Thymus (tissue), 11 donors: Measurements from ENCODE around the gene CLN5. TPM values are rescaled to one million over a fixed set of nuclear protein-coding genes. Genes with fewer than 3 reads are reported as not detected.
"Not testable (repeated sequence)": the region's sequence is repeated elsewhere in the genome, so short reads cannot be mapped to it uniquely, and the experiment has no call there.

Experiments used
- DNase-seq, 9 donors: peaks; one replicate each; pipeline ENCODE4 v3.0.0-alpha.2; 2013; ENCODE audit warnings: low spot score in 9 of 9, low read depth in 6 of 9, missing footprints in 1 of 9
- H3K27ac ChIP-seq, 2 donors: one replicate each; pipeline ENCODE4 v1.5.1; 2013; ENCODE audit warnings: control low read depth in 1 of 2, low read depth in 1 of 2, low read length in 1 of 2, mild to moderate bottlenecking in 1 of 2, moderate library complexity in 1 of 2
- H3K27me3 ChIP-seq, 2 donors: one replicate each; pipeline ENCODE4 v1.5.1; 2013; ENCODE audit warnings: low read length in 1 of 2; ENCODE audit not compliant: control insufficient read depth in 2 of 2, insufficient read depth in 1 of 2
- H3K36me3 ChIP-seq, 2 donors: one replicate each; pipeline ENCODE4 v1.5.1; 2013; ENCODE audit warnings: low read length in 1 of 2, mild to moderate bottlenecking in 1 of 2, moderate library complexity in 1 of 2; ENCODE audit not compliant: control insufficient read depth in 2 of 2, insufficient read depth in 2 of 2
- H3K4me1 ChIP-seq, 2 donors: one replicate each; pipeline ENCODE4 v1.5.1; 2013; ENCODE audit warnings: low read length in 2 of 2; ENCODE audit not compliant: control insufficient read depth in 2 of 2, insufficient read depth in 2 of 2
- H3K4me3 ChIP-seq, 2 donors: one replicate each; pipeline ENCODE4 v1.5.1; 2013; ENCODE audit warnings: low read length in 2 of 2, control low read depth in 1 of 2, mild to moderate bottlenecking in 1 of 2
- H3K9me3 ChIP-seq, 2 donors: one replicate each; pipeline ENCODE4 v1.5.1; 2013; ENCODE audit warnings: low read length in 1 of 2, mild to moderate bottlenecking in 1 of 2; ENCODE audit not compliant: control insufficient read depth in 2 of 2, insufficient read depth in 1 of 2
- WGBS: extraction: QIAGEN DNeasy Blood & Tissue Kit; methylation state at CpG from one replicate; pipeline ENCODE4 v1.1.7; 2013; 5-methylcytosine and 5-hydroxymethylcytosine counted together
- polyA plus RNA-seq: library from polyadenylated mRNA; stranded (reverse); fragments of 200-250 nt; gene quantifications from one replicate; pipeline ENCODE4 v1.2.3, GENCODE V29; 2013
- total RNA-seq: library from RNA; stranded (reverse); fragments of 120-200 nt; gene quantifications from one replicate; pipeline ENCODE4 v1.2.4, GENCODE V29; 2013
- donor health status: healthy.

Gene CLN5
- total and polyA plus RNA-seq, 2 donors: 29.1 to 30.6 TPM

DNA sequence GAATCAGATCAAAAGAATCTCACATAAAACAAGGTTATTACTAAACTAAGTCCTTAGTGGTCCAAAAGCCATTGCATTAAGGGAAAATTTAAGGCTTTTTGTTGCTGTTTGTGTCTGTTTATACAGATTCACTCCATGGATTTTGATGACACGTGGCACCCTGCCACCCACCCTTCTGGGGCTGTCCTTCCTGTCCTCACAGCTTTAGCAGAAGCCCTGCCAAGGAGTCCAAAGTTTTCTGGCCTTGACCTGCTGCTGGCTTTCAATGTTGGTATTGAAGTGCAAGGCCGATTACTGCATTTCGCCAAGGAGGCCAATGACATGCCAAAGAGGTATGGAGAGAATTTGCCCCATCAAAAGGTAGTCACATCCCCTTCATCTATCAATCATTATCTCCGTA lies 36.7 kb upstream of the CLN5 start:
- no peak overlapping the region for H3K27ac ChIP-seq
- WGBS: 93% methylated on average over 4 of the region's 4 CpGs
- DNase-seq: no peak

DNA sequence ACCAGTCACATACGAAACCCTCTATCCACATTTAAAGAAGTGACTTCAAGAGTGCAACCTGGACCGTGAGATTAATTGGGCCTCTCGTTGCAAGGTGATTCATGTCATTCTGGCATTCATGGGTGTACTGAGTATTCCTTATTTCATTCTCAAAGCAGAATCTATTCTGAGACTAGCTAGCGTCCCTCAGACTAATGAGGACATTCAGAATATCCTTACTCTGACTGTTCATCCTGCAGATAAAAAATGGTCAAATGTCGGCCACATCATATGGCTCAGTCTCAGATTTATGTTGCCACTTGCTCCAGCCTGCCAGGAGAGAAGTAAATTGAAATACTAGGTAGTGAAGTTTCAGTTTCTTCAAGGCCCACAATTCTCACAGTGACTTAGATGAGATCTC lies 36.2 kb upstream of the CLN5 start:
- H3K27me3 ChIP-seq: no peaks in the 10 kb centered on the region
- no peak overlapping the region for H3K27ac ChIP-seq
- H3K36me3 ChIP-seq: no peaks in the 10 kb centered on the region
- DNase-seq: no peak
- H3K9me3 ChIP-seq: peaks cover 0 to 10% of the 10 kb centered on the region in 2 donors
- no peaks in the 10 kb centered on the region for H3K4me1 ChIP-seq
- 94% methylated on average over 5 of the region's 5 CpGs for WGBS
- H3K4me3 ChIP-seq: no peak overlapping the region

More for the DNA sequence above, 36.7 kb upstream of the CLN5 start:
- H3K36me3 ChIP-seq: no peaks in the 10 kb centered on the region
- H3K4me1 ChIP-seq: no peaks in the 10 kb centered on the region
- H3K27me3 ChIP-seq: no peaks in the 10 kb centered on the region
- peaks cover 0 to 10% of the 10 kb centered on the region in 2 donors for H3K9me3 ChIP-seq
- no peak overlapping the region for H3K4me3 ChIP-seq

DNA sequence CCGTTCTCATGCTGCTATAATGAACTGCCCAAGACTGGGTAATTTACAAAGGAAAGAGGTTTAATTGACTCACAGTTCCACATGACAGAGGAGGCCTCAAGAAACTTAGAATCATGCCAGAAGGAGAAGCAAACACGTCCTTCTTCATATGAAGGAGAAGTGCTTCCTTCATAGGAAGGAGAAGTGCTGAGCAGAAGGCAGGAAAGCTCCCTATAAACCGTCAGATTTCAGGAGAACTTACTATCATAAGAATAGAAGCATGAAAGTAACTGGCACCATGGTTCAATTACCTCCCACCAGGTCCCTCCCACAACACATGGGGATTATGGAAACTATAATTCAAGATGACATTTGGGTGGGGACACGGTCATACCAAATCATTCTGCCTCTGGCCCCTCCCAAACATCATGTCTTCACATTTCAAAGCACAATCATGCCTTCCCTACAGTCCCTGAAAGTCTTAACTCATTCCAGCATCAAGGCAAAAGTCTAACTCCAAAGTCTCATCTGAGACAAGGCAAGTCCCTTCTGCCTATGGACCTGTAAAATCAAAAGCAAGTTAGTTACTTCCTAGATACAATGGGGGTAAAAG lies 32.9 kb upstream of the CLN5 start:
- peaks cover 0 to 10% of the 10 kb centered on the region in 2 donors for H3K9me3 ChIP-seq
- H3K27ac ChIP-seq: no peak overlapping the region
- no peak overlapping the region for H3K4me3 ChIP-seq
- H3K27me3 ChIP-seq: no peaks in the 10 kb centered on the region
- DNase-seq: no peak
- 89% methylated on average over 4 of the region's 4 CpGs for WGBS
- no peaks in the 10 kb centered on the region for H3K36me3 ChIP-seq
- no peaks in the 10 kb centered on the region for H3K4me1 ChIP-seq

DNA sequence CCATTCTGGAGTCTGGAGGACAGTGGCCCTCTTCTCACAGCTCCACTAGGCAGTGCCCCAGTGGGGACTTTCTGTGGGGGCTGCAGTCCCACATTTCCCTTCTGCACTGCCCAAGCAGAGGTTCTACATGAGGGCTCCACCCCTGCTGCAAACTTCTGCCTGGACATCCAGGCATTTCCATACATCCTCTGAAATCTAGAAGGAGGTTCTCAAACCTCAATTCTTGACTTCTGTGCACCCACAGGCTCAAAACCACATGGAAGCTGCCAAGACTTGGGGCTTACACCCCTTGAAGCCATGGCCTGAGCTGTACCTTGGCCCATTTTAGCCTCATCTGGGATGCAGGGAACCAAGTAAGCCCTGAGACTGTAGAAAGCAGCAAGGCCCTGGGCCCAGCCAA lies 32.1 kb upstream of the CLN5 start:
- not testable (repeated sequence) for H3K4me3 ChIP-seq, H3K36me3 ChIP-seq, H3K27me3 ChIP-seq, H3K27ac ChIP-seq, H3K4me1 ChIP-seq, DNase-seq
- H3K9me3 ChIP-seq: peaks cover 0 to 10% of the 10 kb centered on the region in 2 donors

DNA sequence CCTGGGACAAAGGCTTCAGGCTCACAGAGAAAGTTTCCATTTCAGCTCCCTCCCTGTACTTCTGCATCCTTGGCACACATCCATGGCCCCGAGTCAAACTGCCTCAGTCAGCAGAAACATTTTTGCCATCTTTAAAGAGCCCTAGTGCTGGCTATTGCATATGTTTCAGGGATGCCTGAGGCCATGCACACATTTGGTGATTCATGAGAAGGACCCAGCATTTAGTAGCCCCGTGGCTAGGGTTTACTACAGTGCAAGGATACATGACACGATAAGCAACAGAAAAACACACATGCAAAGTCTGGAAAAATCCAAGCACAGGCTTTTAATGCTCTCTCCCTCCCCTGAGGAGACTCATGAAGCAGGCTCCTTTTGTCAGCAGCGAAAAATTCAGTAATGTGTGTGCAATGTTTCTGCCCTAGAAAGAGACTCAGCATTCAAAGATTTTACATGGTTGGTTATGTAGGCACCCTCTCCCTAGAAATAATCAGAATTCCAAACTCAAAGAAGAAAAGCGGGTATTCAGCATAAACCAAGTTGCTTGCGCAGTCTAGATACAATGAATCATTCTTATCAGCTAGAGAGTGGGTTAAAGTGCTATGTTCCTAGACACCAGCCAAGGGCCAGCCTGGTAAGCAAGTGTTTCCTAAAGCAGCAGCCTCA lies 26.0 kb upstream of the CLN5 start:
- no peak overlapping the region for H3K27ac ChIP-seq
- peak in 1 of 9 donors; percentile 22 for DNase-seq
- 76% methylated on average over 6 of the region's 6 CpGs for WGBS
- H3K4me3 ChIP-seq: no peak overlapping the region
- H3K9me3 ChIP-seq: no peaks in the 10 kb centered on the region
- H3K27me3 ChIP-seq: no peaks in the 10 kb centered on the region
- no peaks in the 10 kb centered on the region for H3K36me3 ChIP-seq
- peaks cover 0 to 2% of the 10 kb centered on the region in 2 donors for H3K4me1 ChIP-seq

DNA sequence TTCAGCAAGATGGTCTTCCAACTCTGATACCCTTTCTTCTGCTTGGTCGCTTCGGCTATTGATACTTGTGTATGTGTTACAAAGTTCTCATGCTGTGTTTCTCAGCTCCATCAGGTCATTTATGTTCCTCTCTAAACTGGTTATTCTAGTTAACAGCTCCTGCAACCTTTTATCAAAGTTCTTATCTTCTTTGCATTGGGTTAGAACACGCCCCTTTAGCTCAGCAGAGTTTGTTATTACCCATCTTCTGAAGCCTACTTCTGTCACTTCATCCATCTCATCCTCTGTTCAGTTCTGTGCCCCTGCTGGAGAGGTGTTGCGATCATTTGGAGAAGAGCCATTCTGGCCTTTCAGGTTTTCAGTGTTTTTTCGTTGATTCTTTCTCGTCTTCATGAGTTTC lies 24.9 kb upstream of the CLN5 start:
- H3K36me3 ChIP-seq: no peaks in the 10 kb centered on the region
- DNase-seq: no peak
- H3K4me3 ChIP-seq: no peak overlapping the region
- no peaks in the 10 kb centered on the region for H3K9me3 ChIP-seq
- H3K27ac ChIP-seq: no peak overlapping the region
- no peaks in the 10 kb centered on the region for H3K27me3 ChIP-seq
- WGBS: 95% methylated on average over 6 of the region's 6 CpGs
- H3K4me1 ChIP-seq: peaks cover 0 to 2% of the 10 kb centered on the region in 2 donors

DNA sequence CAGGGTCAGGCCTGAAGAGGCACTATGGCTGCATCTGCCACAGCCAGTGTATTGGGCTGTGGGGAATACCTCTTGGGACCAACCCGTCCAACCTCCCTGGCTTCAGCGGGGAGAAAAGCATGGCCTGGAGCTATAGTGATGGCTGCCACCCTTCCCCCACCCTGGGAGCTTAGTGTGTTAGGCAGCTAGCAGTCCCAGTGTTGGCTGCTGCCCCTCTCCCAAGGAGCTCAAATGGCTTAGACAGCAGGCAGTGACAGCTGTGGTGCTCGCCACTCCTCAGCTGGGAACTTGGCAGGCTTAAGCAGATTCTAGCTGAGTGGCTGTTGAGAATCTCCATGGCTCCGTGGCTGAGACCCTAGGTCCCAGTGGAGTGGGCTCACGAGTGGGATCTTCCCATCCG lies 23.8 kb upstream of the CLN5 start:
- H3K4me3 ChIP-seq: no peak overlapping the region
- DNase-seq: no peak
- no peaks in the 10 kb centered on the region for H3K36me3 ChIP-seq
- no peaks in the 10 kb centered on the region for H3K9me3 ChIP-seq
- peaks cover 0 to 3% of the 10 kb centered on the region in 2 donors for H3K27me3 ChIP-seq
- H3K4me1 ChIP-seq: peaks cover 0 to 2% of the 10 kb centered on the region in 2 donors
- WGBS: 96% methylated on average over 6 of the region's 6 CpGs
- H3K27ac ChIP-seq: no peak overlapping the region

DNA sequence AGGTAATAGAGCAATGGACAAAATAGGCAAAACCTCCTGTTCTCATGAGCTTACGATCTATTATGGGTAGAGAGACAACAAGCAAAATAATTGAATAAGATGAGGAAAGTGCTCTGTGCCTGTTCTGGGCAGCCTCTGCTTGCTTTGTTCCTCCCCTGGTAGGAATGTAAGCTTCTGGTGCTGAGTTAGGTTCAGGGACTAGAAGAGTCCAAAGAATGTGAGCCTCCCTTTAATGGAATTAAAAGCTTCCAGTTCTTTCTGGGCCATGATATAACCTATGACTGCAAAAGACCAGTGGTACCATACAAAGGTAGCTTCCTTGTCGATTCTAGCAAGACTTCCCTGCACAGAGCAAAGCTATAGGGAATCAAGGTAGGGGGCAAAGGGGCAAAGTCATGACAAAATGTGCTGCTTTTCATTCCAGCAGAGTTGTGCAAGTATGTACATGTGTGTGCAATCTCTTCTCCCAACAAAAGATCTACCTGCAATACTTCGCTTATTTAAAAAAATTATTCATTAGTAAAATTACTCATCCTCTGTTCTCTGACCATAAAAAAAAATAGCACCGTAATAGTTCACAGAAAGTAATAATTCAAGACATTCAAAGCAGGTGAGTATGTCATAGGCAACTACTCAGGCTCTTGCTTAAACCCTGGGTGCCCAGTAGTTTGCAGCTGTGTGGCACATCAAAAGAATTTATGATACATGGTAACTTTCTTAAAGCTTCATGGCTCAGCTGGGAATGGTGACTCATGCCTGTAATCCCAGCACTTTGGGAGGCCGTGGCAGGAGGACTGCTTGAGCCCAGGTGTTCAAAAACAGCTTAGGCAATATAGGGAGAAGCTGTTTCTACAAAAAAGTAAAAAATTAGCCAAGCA lies 22.2 kb upstream of the CLN5 start:
- no peak for DNase-seq
- peaks cover 0 to 3% of the 10 kb centered on the region in 2 donors for H3K27me3 ChIP-seq
- H3K9me3 ChIP-seq: no peaks in the 10 kb centered on the region
- WGBS: 95% methylated on average over 5 of the region's 5 CpGs
- no peaks in the 10 kb centered on the region for H3K36me3 ChIP-seq
- no peak overlapping the region for H3K27ac ChIP-seq
- no peak overlapping the region for H3K4me3 ChIP-seq
- peaks cover 0 to 2% of the 10 kb centered on the region in 2 donors for H3K4me1 ChIP-seq

DNA sequence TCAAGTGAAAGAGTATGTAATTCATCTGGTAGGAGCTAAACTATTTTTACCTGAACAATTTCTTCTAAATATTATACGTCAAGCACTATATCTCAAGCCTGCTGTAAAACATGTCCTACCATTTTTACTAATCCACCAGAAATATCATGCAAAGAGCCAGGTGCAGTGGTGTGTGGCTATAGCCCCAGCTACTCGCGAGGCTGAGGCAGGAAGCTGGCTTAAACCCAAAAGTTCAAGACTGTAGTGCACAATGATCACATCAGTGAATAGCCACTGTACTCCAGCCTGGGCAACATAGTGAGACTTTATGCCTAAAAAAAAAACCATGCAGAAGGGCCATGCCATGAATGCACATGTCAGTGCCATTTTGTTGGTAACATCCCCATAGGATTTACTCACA lies 20.7 kb upstream of the CLN5 start:
- no peak for DNase-seq
- WGBS: 50% methylated on average over 3 of the region's 3 CpGs

More for the DNA sequence above, 20.7 kb upstream of the CLN5 start:
- peaks cover 0 to 3% of the 10 kb centered on the region in 2 donors for H3K27me3 ChIP-seq
- no peak overlapping the region for H3K4me3 ChIP-seq
- no peak overlapping the region for H3K27ac ChIP-seq
- no peaks in the 10 kb centered on the region for H3K36me3 ChIP-seq
- peaks cover 0 to under 1% of the 10 kb centered on the region in 2 donors for H3K4me1 ChIP-seq
- no peaks in the 10 kb centered on the region for H3K9me3 ChIP-seq
